H1 (cell line): ENCODE measurements around the gene DKC1. TPM values are rescaled to one million over a fixed set of nuclear protein-coding genes. Genes with fewer than 3 reads are reported as not detected.

Experiments
- CTCF ChIA-PET: fragments of 300-600 bp; sonication (Branson Sonifier 250); formaldehyde crosslinking; loops from one replicate; lab custom pipeline; 2021; ENCODE audit not compliant: partially characterized antibody; lab: Charles Lee
- POLR2A ChIA-PET: fragments of 300-600 bp; sonication (Branson Sonifier 250); formaldehyde crosslinking; loops from one replicate; lab custom pipeline; 2021; ENCODE audit warnings: inconsistent platforms; ENCODE audit not compliant: partially characterized antibody; lab: Charles Lee
- DNase-seq, 2 experiments: peaks; one replicate each; pipeline versions ENCODE4 v3.0.0 to v3.0.0-alpha.2; 2010 to 2022; ENCODE audit warnings: low spot score in 2 of 2, low read depth in 1 of 2, mixed read lengths in 1 of 2
- FAIRE-seq: peaks from 2 replicates; lab custom pipeline; 2011; peaks lifted over from hg19 to GRCh38; lab: Jason Lieb, UNC
- H2AFZ ChIP-seq: 2 replicates; pipeline ENCODE4 v1.8.1; 2012; ENCODE audit warnings: low read length, inconsistent platforms
- H2AK5ac ChIP-seq: 2 replicates; pipeline ENCODE4 v1.6.1; 2013; ENCODE audit warnings: low read depth, low read length
- H2BK120ac ChIP-seq: replicated peaks from 2 replicates; pipeline ENCODE3; 2013; ENCODE audit warnings: low read depth, low read length, inconsistent platforms
- H2BK12ac ChIP-seq: 2 replicates; pipeline ENCODE4 v1.6.1; 2013; ENCODE audit warnings: low read depth, low read length
- H2BK15ac ChIP-seq: 2 replicates; pipeline ENCODE4 v1.6.1; 2013; ENCODE audit warnings: low read length
- H2BK20ac ChIP-seq: 2 replicates; pipeline ENCODE4 v1.6.1; 2013; ENCODE audit warnings: low read length
- H2BK5ac ChIP-seq: 2 replicates; pipeline ENCODE4 v1.6.1; 2013; ENCODE audit warnings: low read depth, low read length
- H3K14ac ChIP-seq: 2 replicates; pipeline ENCODE4 v1.6.1; 2013; ENCODE audit warnings: inconsistent platforms; ENCODE audit not compliant: insufficient read length
- H3K18ac ChIP-seq: 2 replicates; pipeline ENCODE4 v1.6.1; 2013; ENCODE audit warnings: low read length; ENCODE audit errors: extremely low read depth
- H3K23ac ChIP-seq: 2 replicates; pipeline ENCODE4 v1.6.1; 2013; ENCODE audit warnings: inconsistent platforms; ENCODE audit not compliant: insufficient read length
- H3K23me2 ChIP-seq: 2 replicates; pipeline ENCODE4 v1.6.1; 2013; ENCODE audit warnings: low read depth, low read length
- H3K27ac ChIP-seq: 2 replicates; pipeline ENCODE4 v1.6.1; 2011; ENCODE audit warnings: low read depth, low read length, inconsistent platforms
- H3K27me3 ChIP-seq, 4 experiments: replicated peaks in 1 of 4; 1 replicate in 1 of 4; 2 replicates in 3 of 4; pipeline versions ENCODE4 v1.6.1 to v1.8.1; 2011 to 2013; ENCODE audit warnings: low read length in 3 of 4, mild to moderate bottlenecking in 3 of 4, inconsistent platforms in 2 of 4, mixed read lengths in 2 of 4, moderate library complexity in 1 of 4; ENCODE audit not compliant: control insufficient read depth in 3 of 4, insufficient read depth in 3 of 4; ENCODE audit errors: extremely low read depth in 1 of 4
- H3K36me3 ChIP-seq, 4 experiments: 2 replicates each; pipeline versions ENCODE4 v1.6.1 to v1.8.1; 2011 to 2013; ENCODE audit warnings: mild to moderate bottlenecking in 4 of 4, low read length in 3 of 4, moderate library complexity in 2 of 4, control low read depth in 1 of 4, inconsistent platforms in 1 of 4; ENCODE audit not compliant: insufficient read depth in 4 of 4, control insufficient read depth in 2 of 4
- H3K4ac ChIP-seq: replicated peaks from 2 replicates; pipeline ENCODE3; 2013; ENCODE audit warnings: low read length, low read depth, mixed read lengths, inconsistent platforms; ENCODE audit not compliant: insufficient read length
- H3K4me1 ChIP-seq, 4 experiments: replicated peaks in 1 of 4; 1 replicate in 1 of 4; 2 replicates in 3 of 4; pipeline versions ENCODE4 v1.6.1 to v1.8.1; 2011 to 2013; ENCODE audit warnings: low read length in 3 of 4, inconsistent platforms in 2 of 4, mixed read lengths in 1 of 4; ENCODE audit not compliant: insufficient read depth in 4 of 4, control insufficient read depth in 3 of 4
- H3K4me2 ChIP-seq, 2 experiments: 2 replicates each; pipeline versions ENCODE4 v1.6.1 to v1.8.1; 2011 to 2013; ENCODE audit warnings: low read depth in 2 of 2, low read length in 2 of 2, control low read depth in 1 of 2, inconsistent platforms in 1 of 2, mild to moderate bottlenecking in 1 of 2; ENCODE audit not compliant: insufficient read depth in 1 of 2
- H3K4me3 ChIP-seq, 4 experiments: fragments of 200-600, 300-600 bp in 1 of 4; sonication (generic), shearing (Covaris generic), sonication (Bioruptor Twin) in 1 of 4; 2 replicates each; pipeline versions ENCODE4 v1.5.1 to v1.8.1; 2011 to 2016; ENCODE audit warnings: low read length in 4 of 4, low read depth in 3 of 4, control low read depth in 2 of 4, inconsistent platforms in 2 of 4, mild to moderate bottlenecking in 2 of 4, mixed read lengths in 1 of 4, moderate library complexity in 1 of 4; ENCODE audit not compliant: insufficient read depth in 2 of 4; ENCODE audit errors: extremely low read depth in 1 of 4
- H3K56ac ChIP-seq: replicated peaks from 2 replicates; pipeline ENCODE3; 2013; ENCODE audit warnings: low read depth, mild to moderate bottlenecking, mixed read lengths, low read length, inconsistent platforms; ENCODE audit not compliant: insufficient read length
- H3K79me1 ChIP-seq: 2 replicates; pipeline ENCODE4 v1.6.1; 2013; ENCODE audit warnings: low read depth, low read length, control low read depth
- H3K79me2 ChIP-seq, 2 experiments: 2 replicates each; pipeline versions ENCODE4 v1.6.1 to v1.8.1; 2012 to 2013; ENCODE audit warnings: low read length in 2 of 2, mild to moderate bottlenecking in 2 of 2, inconsistent platforms in 1 of 2; ENCODE audit not compliant: insufficient read depth in 2 of 2, control insufficient read depth in 1 of 2
- H3K9ac ChIP-seq, 4 experiments: replicated peaks in 1 of 4; 1 replicate in 1 of 4; 2 replicates in 3 of 4; pipeline versions ENCODE4 v1.6.1 to v1.8.1; 2011 to 2013; ENCODE audit warnings: low read depth in 3 of 4, low read length in 3 of 4, control low read depth in 2 of 4, mild to moderate bottlenecking in 2 of 4, moderate library complexity in 2 of 4, inconsistent platforms in 1 of 4; ENCODE audit errors: extremely low read depth in 1 of 4
- H3K9me3 ChIP-seq, 2 experiments: 2 replicates each; pipeline versions ENCODE4 v1.6.1 to v1.8.1; 2012 to 2013; ENCODE audit warnings: mild to moderate bottlenecking in 2 of 2, moderate library complexity in 2 of 2, control low read depth in 1 of 2, inconsistent platforms in 1 of 2, low read depth in 1 of 2, low read length in 1 of 2, mixed read lengths in 1 of 2; ENCODE audit not compliant: insufficient read depth in 2 of 2
- H4K20me1 ChIP-seq, 2 experiments: replicated peaks in 1 of 2; 2 replicates each; pipeline versions ENCODE3 to v1.8.1; 2011 to 2013; ENCODE audit warnings: inconsistent platforms in 2 of 2, low read length in 2 of 2, mild to moderate bottlenecking in 1 of 2; ENCODE audit not compliant: insufficient read depth in 2 of 2, control insufficient read depth in 1 of 2
- H4K5ac ChIP-seq: 2 replicates; pipeline ENCODE4 v1.6.1; 2013; ENCODE audit warnings: low read length, low read depth, mixed read lengths, inconsistent platforms; ENCODE audit not compliant: insufficient read length
- H4K8ac ChIP-seq: 2 replicates; pipeline ENCODE4 v1.8.0; 2013; ENCODE audit warnings: mild to moderate bottlenecking, moderate library complexity, low read length, inconsistent platforms; ENCODE audit not compliant: insufficient read depth; ENCODE audit errors: extremely low read depth
- H4K91ac ChIP-seq: replicated peaks from 2 replicates; pipeline ENCODE3; 2013; ENCODE audit warnings: low read length, mixed read lengths, inconsistent platforms; ENCODE audit not compliant: insufficient read length
- SIX5 ChIP-seq: IDR thresholded peaks from 2 replicates; pipeline ENCODE4 v1.6.1; 2011; ENCODE audit warnings: mild to moderate bottlenecking, low read depth, low read length
- SUZ12 ChIP-seq: fragments of 200-600 bp; sonication (generic); IDR thresholded peaks from 2 replicates; pipeline ENCODE4 v1.6.1; 2012; ENCODE audit warnings: mild to moderate bottlenecking, inconsistent platforms, low read length, moderate library complexity, mixed read lengths
- TCF12 ChIP-seq: IDR thresholded peaks from 2 replicates; pipeline ENCODE4 v1.6.1; 2011; ENCODE audit warnings: low read depth, mild to moderate bottlenecking, low read length
- WGBS, 2 experiments: shearing (Covaris generic) in 1 of 2; methylation state at CpG; one replicate each; pipeline versions ENCODE4 v1.1.6 to v1.1.7; 2013 to 2015; ENCODE audit warnings: low lambda C conversion rate in 2 of 2, mixed read lengths in 2 of 2, inconsistent platforms in 1 of 2, low coverage in 1 of 2, missing lambda C conversion rate in 1 of 2; ENCODE audit not compliant: insufficient replicate concordance in 2 of 2, insufficient coverage in 1 of 2, insufficient read length in 1 of 2; ENCODE audit errors: extremely low coverage in 1 of 2, missing lambda C conversion rate in 1 of 2; 5-methylcytosine and 5-hydroxymethylcytosine counted together
- polyA plus RNA-seq, 7 experiments: library from polyadenylated mRNA; depleted of rRNA in 3 of 7; stranded (reverse) in 5 of 7; unstranded in 2 of 7; fragments of >200 nt in 5 of 7; fragments of 200-250 nt in 2 of 7; gene quantifications; 1 replicate in 5 of 7; 2 replicates in 1 of 7; 4 replicates in 1 of 7; pipeline versions ENCODE4 v1.2.1 to v1.2.3, GENCODE V29; 2011 to 2013; ENCODE audit warnings: missing spikeins in 2 of 7, mixed read lengths in 2 of 7
- total RNA-seq: library from RNA; stranded (reverse); fragmentation: NEBNext Ultra II Directional; extraction: Animal tissue kit (Norgen Biotek cat#: 25700); gene quantifications from 2 replicates; pipeline ENCODE4 v1.2.1, GENCODE V29; 2021

The DKC1 gene
- total and polyA plus RNA-seq, 2 of the 8 experiments (the other 6 are each of a cell fraction or from before 2014, with no cell fraction given) = 65.6 to 143 TPM

DNA sequence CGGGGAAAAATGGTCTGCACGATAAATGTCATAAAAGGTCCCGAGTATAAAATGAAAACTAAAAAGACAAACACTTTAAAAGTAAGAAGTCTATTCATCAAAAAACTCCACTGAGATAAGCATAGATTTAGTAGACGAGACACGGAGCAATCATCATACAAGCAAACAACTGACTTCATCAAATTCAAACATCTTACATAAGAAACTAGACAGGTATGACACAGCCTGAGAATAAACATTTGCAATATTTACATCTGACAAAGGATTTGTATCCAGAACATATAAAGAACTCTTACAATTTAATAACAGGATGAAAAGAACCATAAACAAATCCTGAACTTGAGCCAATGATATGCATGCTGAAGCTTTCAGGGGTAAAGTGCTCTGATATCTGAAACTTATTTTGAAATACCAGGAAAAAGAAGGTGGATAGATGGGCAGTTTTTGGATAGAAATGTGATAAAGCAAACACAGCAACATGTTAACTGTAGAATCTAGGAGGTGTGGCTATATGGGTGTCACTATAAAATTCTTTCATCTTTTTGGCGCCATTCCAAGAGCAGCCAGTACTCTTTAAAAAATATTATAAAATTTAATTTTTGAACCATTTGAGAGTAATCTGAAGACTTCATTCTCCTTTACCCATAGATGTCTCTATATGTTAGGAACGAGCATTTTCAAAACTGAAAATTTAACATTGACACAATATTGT, 30.6 kb downstream of the DKC1 start:
- no peak for FAIRE-seq
- TF ChIP-seq TCF12 (no peak), SUZ12 (no peak), SIX5 (no peak)

More for the DNA sequence above, 30.6 kb downstream of the DKC1 start:
- Histone ChIP-seq H2BK120ac (no peak overlapping the region), H3K36me3 (no peaks in the 10 kb centered on the region), H3K14ac (no peak overlapping the region), H3K27me3 (no peaks in the 10 kb centered on the region; a peak in 1 of 7 replicates), H2BK12ac (no peak overlapping the region), H3K9ac (no peak overlapping the region), H2BK20ac (no peak overlapping the region), H3K79me1 (no peaks in the 10 kb centered on the region), H4K20me1 (no peaks in the 10 kb centered on the region), H3K79me2 (no peaks in the 10 kb centered on the region), H3K27ac (no peak overlapping the region), H3K4me1 (peaks cover 0 to 2% (median 0%) of the 10 kb centered on the region in 4 experiments; a peak in 1 of 7 replicates), H4K91ac (no peak overlapping the region), H2BK5ac (no peak overlapping the region), H2AK5ac (no peak overlapping the region), H3K18ac (no peak overlapping the region), H4K5ac (no peak overlapping the region), H4K8ac (no peak overlapping the region), H3K23me2 (no peaks in the 10 kb centered on the region), H3K4me3 (no peak overlapping the region), H3K9me3 (no peaks in the 10 kb centered on the region), H3K23ac (no peak overlapping the region), H2BK15ac (no peak overlapping the region), H2AFZ (no peak overlapping the region), H3K56ac (no peak overlapping the region), H3K4ac (no peak overlapping the region), H3K4me2 (no peak overlapping the region)
- ChIA-PET POLR2A (no interaction called here), CTCF (no interaction called here)
- WGBS, 2 experiments = 91% methylated on average over 7 of the region's 7 CpGs; no CpG with 5 or more reads in 1 of the 2 experiments
- DNase-seq = no peak
